ENCODE data around the gene KCTD20. TPM values are rescaled to one million over a fixed set of nuclear protein-coding genes. Genes with fewer than 3 reads are reported as not detected.

The KCTD20 gene
- polyA plus RNA-seq, 4 donors, result 13.8 to 28.6 (median 17.7) TPM

- Histone ChIP-seq H3K9me3 (ENCODE audit: control insufficient read depth in 2 of 2, insufficient read depth in 1 of 2, low read depth in 1 of 2, low read length in 1 of 2) (no peaks in the 10 kb centered on the region), H3K36me3 (ENCODE audit: control insufficient read depth in 3 of 3, insufficient read depth in 2 of 3, low read depth in 1 of 3, low read length in 3 of 3) (peaks cover 3 to 24% (median 7%) of the 10 kb centered on the region in 3 donors), H3K27ac (ENCODE audit: low read depth in 1 of 3, low read length in 2 of 3) (no peak overlapping the region), H3K4me3 (ENCODE audit: low read depth in 1 of 3, low read length in 3 of 3) (no peak overlapping the region), H3K4me1 (ENCODE audit: control insufficient read depth in 3 of 3, insufficient read depth in 2 of 3, low read depth in 1 of 3, low read length in 2 of 3) (peaks cover 3 to 24% (median 4%) of the 10 kb centered on the region in 3 donors), H3K27me3 (ENCODE audit: control insufficient read depth in 3 of 3, insufficient read depth in 3 of 3, low read length in 3 of 3) (no peaks in the 10 kb centered on the region)
- 10 to 55% (median 16%) methylated on average over 2 of the region's 2 CpGs for WGBS, 3 donors
- DNase-seq, result no peak
- FAIRE-seq, result no peak
Observed at GRCh38 chr6:36517408-36517807, 74.6 kb downstream of the KCTD20 start.

- no peak overlapping the region for H3K27ac ChIP-seq (ENCODE audit: low read depth in 1 of 3, low read length in 2 of 3)
- H3K9me3 ChIP-seq (ENCODE audit: control insufficient read depth in 2 of 2, insufficient read depth in 1 of 2, low read depth in 1 of 2, low read length in 1 of 2), result no peaks in the 10 kb centered on the region
- FAIRE-seq, result no peak
- no peaks in the 10 kb centered on the region for H3K27me3 ChIP-seq (ENCODE audit: control insufficient read depth in 3 of 3, insufficient read depth in 3 of 3, low read length in 3 of 3)
- H3K4me3 ChIP-seq (ENCODE audit: low read depth in 1 of 3, low read length in 3 of 3), result no peak overlapping the region
- H3K4me1 ChIP-seq (ENCODE audit: control insufficient read depth in 3 of 3, insufficient read depth in 2 of 3, low read depth in 1 of 3, low read length in 2 of 3), result peaks cover 3 to 21% (median 4%) of the 10 kb centered on the region in 3 donors
- peaks cover 8 to 22% (median 8%) of the 10 kb centered on the region in 3 donors for H3K36me3 ChIP-seq (ENCODE audit: control insufficient read depth in 3 of 3, insufficient read depth in 2 of 3, low read depth in 1 of 3, low read length in 3 of 3)
- DNase-seq, result no peak
Observed at GRCh38 chr6:36519352-36519751, 76.6 kb downstream of the KCTD20 start.

- Histone ChIP-seq H3K36me3 (ENCODE audit: control insufficient read depth in 3 of 3, insufficient read depth in 2 of 3, low read depth in 1 of 3, low read length in 3 of 3) (peaks cover 8 to 31% (median 18%) of the 10 kb centered on the region in 3 donors), H3K27me3 (ENCODE audit: control insufficient read depth in 3 of 3, insufficient read depth in 3 of 3, low read length in 3 of 3) (no peaks in the 10 kb centered on the region), H3K27ac (ENCODE audit: low read depth in 1 of 3, low read length in 2 of 3) (no peak overlapping the region), H3K4me3 (ENCODE audit: low read depth in 1 of 3, low read length in 3 of 3) (no peak overlapping the region), H3K4me1 (ENCODE audit: control insufficient read depth in 3 of 3, insufficient read depth in 2 of 3, low read depth in 1 of 3, low read length in 2 of 3) (no peaks in the 10 kb centered on the region), H3K9me3 (ENCODE audit: control insufficient read depth in 2 of 2, insufficient read depth in 1 of 2, low read depth in 1 of 2, low read length in 1 of 2) (no peaks in the 10 kb centered on the region)
- FAIRE-seq, result no peak
- WGBS, 3 donors, result 94 to 97% (median 96%) methylated on average over 8 of the region's 8 CpGs
- DNase-seq, result no peak
Observed at GRCh38 chr6:36523451-36523850, 80.7 kb downstream of the KCTD20 start.

- Histone ChIP-seq H3K9me3 (ENCODE audit: control insufficient read depth in 2 of 2, insufficient read depth in 1 of 2, low read depth in 1 of 2, low read length in 1 of 2) (no peaks in the 10 kb centered on the region), H3K4me3 (ENCODE audit: low read depth in 1 of 3, low read length in 3 of 3) (no peak overlapping the region), H3K27me3 (ENCODE audit: control insufficient read depth in 3 of 3, insufficient read depth in 3 of 3, low read length in 3 of 3) (no peaks in the 10 kb centered on the region), H3K27ac (ENCODE audit: low read depth in 1 of 3, low read length in 2 of 3) (no peak overlapping the region), H3K36me3 (ENCODE audit: control insufficient read depth in 3 of 3, insufficient read depth in 2 of 3, low read depth in 1 of 3, low read length in 3 of 3) (peaks cover 8 to 30% (median 21%) of the 10 kb centered on the region in 3 donors), H3K4me1 (ENCODE audit: control insufficient read depth in 3 of 3, insufficient read depth in 2 of 3, low read depth in 1 of 3, low read length in 2 of 3) (no peaks in the 10 kb centered on the region)
- FAIRE-seq, result no peak
- WGBS, 3 donors, result 85 to 89% (median 88%) methylated on average over 6 of the region's 6 CpGs
- no peak for DNase-seq
Observed at GRCh38 chr6:36523936-36524499, 81.2 kb downstream of the KCTD20 start.

GRCh38 chr6:36524871-36525270, 82.1 kb downstream of the KCTD20 start:
- no peak for FAIRE-seq
- H3K4me3 ChIP-seq (ENCODE audit: low read depth in 1 of 3, low read length in 3 of 3), result no peak overlapping the region
- H3K27me3 ChIP-seq (ENCODE audit: control insufficient read depth in 3 of 3, insufficient read depth in 3 of 3, low read length in 3 of 3), result no peaks in the 10 kb centered on the region
- WGBS, 3 donors, result 88 to 96% (median 92%) methylated on average over 5 of the region's 5 CpGs
- peaks cover 8 to 29% (median 20%) of the 10 kb centered on the region in 3 donors for H3K36me3 ChIP-seq (ENCODE audit: control insufficient read depth in 3 of 3, insufficient read depth in 2 of 3, low read depth in 1 of 3, low read length in 3 of 3)
- no peaks in the 10 kb centered on the region for H3K4me1 ChIP-seq (ENCODE audit: control insufficient read depth in 3 of 3, insufficient read depth in 2 of 3, low read depth in 1 of 3, low read length in 2 of 3)
- DNase-seq, result no peak
- no peaks in the 10 kb centered on the region for H3K9me3 ChIP-seq (ENCODE audit: control insufficient read depth in 2 of 2, insufficient read depth in 1 of 2, low read depth in 1 of 2, low read length in 1 of 2)
- no peak overlapping the region for H3K27ac ChIP-seq (ENCODE audit: low read depth in 1 of 3, low read length in 2 of 3)

GRCh38 chr6:36525346-36525745, 82.5 kb downstream of the KCTD20 start:
- Histone ChIP-seq H3K27ac (ENCODE audit: low read depth in 1 of 3, low read length in 2 of 3) (no peak overlapping the region), H3K4me3 (ENCODE audit: low read depth in 1 of 3, low read length in 3 of 3) (no peak overlapping the region), H3K27me3 (ENCODE audit: control insufficient read depth in 3 of 3, insufficient read depth in 3 of 3, low read length in 3 of 3) (no peaks in the 10 kb centered on the region), H3K36me3 (ENCODE audit: control insufficient read depth in 3 of 3, insufficient read depth in 2 of 3, low read depth in 1 of 3, low read length in 3 of 3) (peaks cover 8 to 33% (median 19%) of the 10 kb centered on the region in 3 donors), H3K9me3 (ENCODE audit: control insufficient read depth in 2 of 2, insufficient read depth in 1 of 2, low read depth in 1 of 2, low read length in 1 of 2) (no peaks in the 10 kb centered on the region), H3K4me1 (ENCODE audit: control insufficient read depth in 3 of 3, insufficient read depth in 2 of 3, low read depth in 1 of 3, low read length in 2 of 3) (no peaks in the 10 kb centered on the region)
- FAIRE-seq (no peak), DNase-seq (no peak)
- WGBS, 3 donors, result 75 to 92% (median 78%) methylated on average over 2 of the region's 2 CpGs

GRCh38 chr6:36526066-36526465, 83.3 kb downstream of the KCTD20 start:
- Histone ChIP-seq H3K4me3 (ENCODE audit: low read depth in 1 of 3, low read length in 3 of 3) (no peak overlapping the region), H3K9me3 (ENCODE audit: control insufficient read depth in 2 of 2, insufficient read depth in 1 of 2, low read depth in 1 of 2, low read length in 1 of 2) (no peaks in the 10 kb centered on the region), H3K4me1 (ENCODE audit: control insufficient read depth in 3 of 3, insufficient read depth in 2 of 3, low read depth in 1 of 3, low read length in 2 of 3) (no peaks in the 10 kb centered on the region), H3K27ac (ENCODE audit: low read depth in 1 of 3, low read length in 2 of 3) (no peak overlapping the region), H3K36me3 (ENCODE audit: control insufficient read depth in 3 of 3, insufficient read depth in 2 of 3, low read depth in 1 of 3, low read length in 3 of 3) (peaks cover 8 to 37% (median 18%) of the 10 kb centered on the region in 3 donors), H3K27me3 (ENCODE audit: control insufficient read depth in 3 of 3, insufficient read depth in 3 of 3, low read length in 3 of 3) (no peaks in the 10 kb centered on the region)
- FAIRE-seq, result no peak
- 69 to 86% (median 80%) methylated on average over 2 of the region's 2 CpGs for WGBS, 3 donors
- no peak for DNase-seq

GRCh38 chr6:36533321-36533720, 90.5 kb downstream of the KCTD20 start:
- Histone ChIP-seq H3K27ac (ENCODE audit: low read depth in 1 of 3, low read length in 2 of 3) (no peak overlapping the region), H3K4me3 (ENCODE audit: low read depth in 1 of 3, low read length in 3 of 3) (no peak overlapping the region), H3K9me3 (ENCODE audit: control insufficient read depth in 2 of 2, insufficient read depth in 1 of 2, low read depth in 1 of 2, low read length in 1 of 2) (no peaks in the 10 kb centered on the region), H3K27me3 (ENCODE audit: control insufficient read depth in 3 of 3, insufficient read depth in 3 of 3, low read length in 3 of 3) (no peaks in the 10 kb centered on the region), H3K4me1 (ENCODE audit: control insufficient read depth in 3 of 3, insufficient read depth in 2 of 3, low read depth in 1 of 3, low read length in 2 of 3) (no peaks in the 10 kb centered on the region), H3K36me3 (ENCODE audit: control insufficient read depth in 3 of 3, insufficient read depth in 2 of 3, low read depth in 1 of 3, low read length in 3 of 3) (peaks cover 3 to 46% (median 15%) of the 10 kb centered on the region in 3 donors)
- no peak for FAIRE-seq
- no peak for DNase-seq
- WGBS, 3 donors, result 35 to 56% (median 46%) methylated on average over 1 of the region's 1 CpG
